Natural killer cell (primary cell): ENCODE measurements around the gene BCAS3. TPM values are rescaled to one million over a fixed set of nuclear protein-coding genes. Genes with fewer than 3 reads are reported as not detected.

Experiments
- ATAC-seq, 3 donors: fragments of 150-1000 bp in 2 of 3; fragments of 200-7000 bp in 1 of 3; cut with Tn5 transposase; 1 replicate in 1 of 3; 2 replicates in 2 of 3; pipeline ENCODE4 v1.10.0; 2021; ENCODE audit warnings: mild to moderate bottlenecking in 2 of 3, moderate library complexity in 2 of 3
- DNase-seq, 2 donors: peaks; one replicate each; pipeline versions ENCODE4 v3.0.0 to v3.0.0-alpha.2; 2013 to 2021; ENCODE audit warnings: mixed read lengths in 1 of 2
- H3K27ac ChIP-seq: one replicate; pipeline ENCODE4 v1.5.1; 2013; ENCODE audit warnings: mild to moderate bottlenecking, low read length
- H3K27me3 ChIP-seq: one replicate; pipeline ENCODE4 v1.6.1; 2013; ENCODE audit warnings: low read length; ENCODE audit not compliant: control insufficient read depth, insufficient read depth
- H3K36me3 ChIP-seq: one replicate; pipeline ENCODE4 v1.6.1; 2013; ENCODE audit warnings: low read length; ENCODE audit not compliant: control insufficient read depth, insufficient read depth
- H3K4me1 ChIP-seq: one replicate; pipeline ENCODE4 v1.6.1; 2013; ENCODE audit warnings: low read length; ENCODE audit not compliant: control insufficient read depth, insufficient read depth
- H3K4me3 ChIP-seq: one replicate; pipeline ENCODE4 v1.5.1; 2013; ENCODE audit warnings: low read length
- H3K9me3 ChIP-seq: one replicate; pipeline ENCODE4 v1.6.1; 2013; ENCODE audit warnings: low read length; ENCODE audit not compliant: control insufficient read depth, insufficient read depth
- H3K27ac Mint-ChIP-seq, 2 donors: one replicate each; pipeline ENCODE4 v1.8.0; 2022; ENCODE audit warnings: mild to moderate bottlenecking in 2 of 2, mixed read lengths in 2 of 2, moderate library complexity in 1 of 2
- H3K27me3 Mint-ChIP-seq, 2 donors: one replicate each; pipeline ENCODE4 v1.8.0; 2022; ENCODE audit warnings: low read depth in 2 of 2, mixed read lengths in 2 of 2
- H3K36me3 Mint-ChIP-seq: one replicate; pipeline ENCODE4 v1.8.0; 2022; ENCODE audit warnings: mixed read lengths
- H3K4me1 Mint-ChIP-seq, 2 donors: one replicate each; pipeline ENCODE4 v1.8.0; 2022; ENCODE audit warnings: mixed read lengths in 2 of 2
- H3K4me3 Mint-ChIP-seq: one replicate; pipeline ENCODE4 v1.8.0; 2022; ENCODE audit warnings: mild to moderate bottlenecking, moderate library complexity, mixed read lengths
- H3K9me3 Mint-ChIP-seq, 2 donors: one replicate each; pipeline ENCODE4 v1.8.0; 2022; ENCODE audit warnings: mixed read lengths in 2 of 2
- CTCF ChIP-seq: fragments of 200-600 bp; IDR thresholded peaks from one replicate; pipeline ENCODE4 v1.8.0; 2022; ENCODE audit warnings: antibody characterized with exemption
- WGBS: methylation state at CpG from one replicate; pipeline ENCODE4 v1.1.7; 2013; ENCODE audit warnings: missing lambda C conversion rate; ENCODE audit not compliant: insufficient coverage; 5-methylcytosine and 5-hydroxymethylcytosine counted together
- intact Hi-C: fragments of 100-400 bp; cut with micrococcal nuclease; formaldehyde crosslinking; loops from one replicate; pipeline ENCODE4 v1.14.2; 2022
- total RNA-seq, 4 donors: library from RNA; stranded (reverse); fragments of 120-200 nt in 1 of 4; gene quantifications; one replicate each; pipeline versions ENCODE4 v1.2.3 to v1.2.4, GENCODE V29; 2013 to 2022

Gene BCAS3
- total RNA-seq, 3 donors from 2014 or later (not counting 1 experiment from before 2014, with no cell fraction given) = 60.5 to 87.8 (median 72.0) TPM

GRCh38 chr17:61345061-61345460 is 667.4 kb downstream of the BCAS3 start:
- no peak for ATAC-seq
- H3K36me3 Mint-ChIP-seq = no peaks in the 10 kb centered on the region
- H3K4me3 ChIP-seq = no peak overlapping the region
- 96% methylated on average over 6 of the region's 6 CpGs for WGBS
- H3K4me1 Mint-ChIP-seq = no peaks in the 10 kb centered on the region
- DNase-seq = no peak
- no peaks in the 10 kb centered on the region for H3K36me3 ChIP-seq
- no peaks in the 10 kb centered on the region for H3K9me3 Mint-ChIP-seq
- no peaks in the 10 kb centered on the region for H3K4me1 ChIP-seq
- intact Hi-C loops = no loop called here
- no peaks in the 10 kb centered on the region for H3K27me3 Mint-ChIP-seq
- no peak for TF ChIP-seq CTCF
- no peaks in the 10 kb centered on the region for H3K9me3 ChIP-seq
- no peak overlapping the region for H3K27ac Mint-ChIP-seq
- H3K27me3 ChIP-seq = no peaks in the 10 kb centered on the region
- H3K4me3 Mint-ChIP-seq = no peak overlapping the region
- H3K27ac ChIP-seq = no peak overlapping the region

GRCh38 chr17:61345825-61346666 is 668.4 kb downstream of the BCAS3 start:
- H3K9me3 Mint-ChIP-seq = no peaks in the 10 kb centered on the region
- H3K4me3 Mint-ChIP-seq = no peak overlapping the region
- H3K27ac Mint-ChIP-seq = no peak overlapping the region
- intact Hi-C loops = no loop called here
- H3K27me3 ChIP-seq = no peaks in the 10 kb centered on the region
- H3K4me1 Mint-ChIP-seq = no peaks in the 10 kb centered on the region
- no peaks in the 10 kb centered on the region for H3K36me3 Mint-ChIP-seq
- no peaks in the 10 kb centered on the region for H3K9me3 ChIP-seq
- DNase-seq (no peak), ATAC-seq (no peak)
- no peaks in the 10 kb centered on the region for H3K4me1 ChIP-seq
- H3K27me3 Mint-ChIP-seq = no peaks in the 10 kb centered on the region
- no peaks in the 10 kb centered on the region for H3K36me3 ChIP-seq
- 90% methylated on average over 7 of the region's 7 CpGs for WGBS
- H3K27ac ChIP-seq = no peak overlapping the region
- TF ChIP-seq CTCF = no peak
- H3K4me3 ChIP-seq = no peak overlapping the region

GRCh38 chr17:61349350-61349749 is 671.7 kb downstream of the BCAS3 start:
- Histone ChIP-seq H3K36me3 (no peaks in the 10 kb centered on the region), H3K27ac (no peak overlapping the region), H3K9me3 (no peaks in the 10 kb centered on the region), H3K27me3 (no peaks in the 10 kb centered on the region), H3K4me3 (no peak overlapping the region), H3K4me1 (no peaks in the 10 kb centered on the region)
- H3K9me3 Mint-ChIP-seq = no peaks in the 10 kb centered on the region
- H3K36me3 Mint-ChIP-seq = no peaks in the 10 kb centered on the region
- intact Hi-C loops = loop anchor here (2.0 kb wide), 1 partner anchor 347 kb away; no protein-coding TSS in a partner anchor
- TF ChIP-seq CTCF = no peak
- no peak for ATAC-seq
- H3K4me1 Mint-ChIP-seq = no peaks in the 10 kb centered on the region
- H3K27me3 Mint-ChIP-seq = no peaks in the 10 kb centered on the region
- WGBS = 94% methylated on average over 2 of the region's 3 CpGs
- H3K27ac Mint-ChIP-seq = no peak overlapping the region
- H3K4me3 Mint-ChIP-seq = no peak overlapping the region
- peak in 1 of 2 donors; percentile 10 for DNase-seq
